GM18861 (cell line): ENCODE data around the gene NBPF1.
"Not testable (repeated sequence)": the region's sequence is repeated elsewhere in the genome, so short reads cannot be mapped to it uniquely, and the experiment has no call there.

Experiments
- ATAC-seq: cut with Tn5 transposase; IDR thresholded peaks from one replicate; pipeline ENCODE4 v1.9.1; 2021; ENCODE audit not compliant: unreplicated experiment

Gene NBPF1

DNA sequence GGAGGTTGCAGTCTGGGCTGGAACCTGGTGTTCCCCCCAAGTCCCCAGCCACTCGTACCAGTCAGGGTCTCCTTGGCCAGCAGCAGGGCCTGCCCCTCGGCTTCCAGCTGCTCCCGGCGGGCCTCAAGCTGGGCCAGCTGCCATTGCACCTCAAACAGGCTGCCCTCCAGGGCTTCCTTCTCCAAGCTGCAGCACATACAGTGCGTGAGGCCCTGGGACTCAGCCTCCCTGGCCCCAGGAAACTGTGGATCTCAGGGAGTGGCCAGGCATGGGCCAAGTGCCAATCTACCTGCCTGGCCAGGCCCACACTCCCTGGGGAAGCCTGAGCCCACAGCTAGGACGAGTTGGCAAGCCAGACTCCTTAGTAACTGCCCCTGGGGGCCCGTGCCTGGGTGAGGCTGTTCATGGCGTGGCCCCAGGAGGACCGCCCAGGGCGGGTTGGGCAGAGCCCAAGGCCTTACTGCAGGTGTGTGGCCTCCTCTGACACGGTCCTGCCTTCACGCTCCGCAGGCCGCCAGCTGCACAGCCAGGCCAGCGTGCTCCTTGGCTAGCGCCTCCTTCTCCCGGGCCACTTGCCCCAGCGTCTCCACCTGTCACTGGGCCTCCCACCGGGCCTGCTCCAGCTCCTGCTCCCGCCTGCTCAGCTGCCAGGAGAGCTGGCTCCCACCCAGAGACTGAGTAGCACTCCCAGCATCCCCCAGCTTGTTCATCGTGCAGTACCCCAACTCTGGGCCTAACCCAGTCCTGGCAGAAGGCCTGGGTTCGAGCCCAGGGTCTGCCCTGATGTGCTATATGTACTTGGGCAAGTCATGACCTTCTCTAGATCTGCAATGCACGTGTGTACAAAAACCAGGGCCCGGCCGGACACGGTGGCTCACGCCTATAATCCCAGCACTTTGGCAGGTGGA is 10.7 kb upstream of the NBPF1 start:
- not testable (repeated sequence) for ATAC-seq

DNA sequence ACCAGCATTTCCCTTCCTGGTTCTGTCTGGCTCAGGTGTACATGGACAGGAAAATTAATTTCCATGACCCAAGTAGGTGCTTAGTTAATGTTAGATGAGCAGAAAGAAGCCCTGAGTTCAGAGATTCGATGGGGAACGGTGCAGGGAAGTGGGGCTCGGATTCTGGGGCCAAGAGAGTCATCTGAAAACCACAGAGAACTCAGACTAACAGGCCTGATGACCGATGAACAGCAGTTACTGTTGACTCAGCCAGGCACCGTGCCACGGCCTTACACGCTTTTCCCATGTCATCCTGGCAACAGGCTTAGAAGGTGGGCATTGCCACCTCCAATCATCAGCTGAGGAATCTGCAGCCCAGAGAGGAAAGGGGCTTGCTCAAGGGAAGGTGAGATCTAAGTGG is 10.0 kb upstream of the NBPF1 start:
- not testable (repeated sequence) for ATAC-seq

- not testable (repeated sequence) for ATAC-seq
Observed at GRCh38 chr1:16621681-16622315, 8.4 kb upstream of the NBPF1 start.

DNA sequence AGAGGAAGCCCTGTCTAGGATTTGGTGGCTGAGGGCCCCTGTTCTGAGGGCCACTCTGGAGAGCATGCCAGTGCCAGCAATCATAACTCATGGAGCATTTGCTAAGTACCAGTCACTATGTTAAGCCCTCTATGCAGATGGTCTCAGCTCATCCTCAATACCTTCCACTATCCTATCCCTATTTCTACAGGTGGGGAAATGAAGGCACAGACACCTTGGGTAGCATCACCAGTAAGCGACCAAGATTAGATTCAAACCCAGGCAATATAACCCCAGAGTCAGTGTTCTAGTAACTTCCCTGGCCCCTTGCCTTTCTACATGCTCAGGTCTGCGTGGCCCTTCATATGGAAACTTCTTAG is 7.9 kb upstream of the NBPF1 start:
- ATAC-seq = no peak

- ATAC-seq = not testable (repeated sequence)
Observed at GRCh38 chr1:16619803-16620501, 6.6 kb upstream of the NBPF1 start.

DNA sequence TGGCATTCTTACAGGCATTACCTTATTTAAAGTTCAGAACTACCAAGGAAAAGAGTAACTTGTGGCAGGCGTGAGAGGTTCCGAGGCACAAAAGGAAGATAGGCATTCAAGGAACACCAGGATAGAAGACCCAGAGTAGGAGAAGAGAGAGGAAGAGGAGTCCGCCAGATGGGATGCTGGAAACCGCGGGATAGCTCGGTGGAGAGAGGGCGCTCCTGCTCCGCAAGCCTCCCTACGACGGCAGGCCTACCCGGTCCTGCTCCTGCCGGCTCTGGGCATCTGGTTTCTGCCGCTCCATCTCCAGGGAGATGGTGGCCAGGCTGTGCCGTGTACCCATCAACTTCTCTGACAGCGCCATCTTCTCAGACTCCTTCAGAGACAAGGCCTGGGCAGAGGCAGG is 5.4 kb upstream of the NBPF1 start:
- ATAC-seq = no peak

GRCh38 chr1:16617778-16618580 is 4.6 kb upstream of the NBPF1 start:
- no peak for ATAC-seq

DNA sequence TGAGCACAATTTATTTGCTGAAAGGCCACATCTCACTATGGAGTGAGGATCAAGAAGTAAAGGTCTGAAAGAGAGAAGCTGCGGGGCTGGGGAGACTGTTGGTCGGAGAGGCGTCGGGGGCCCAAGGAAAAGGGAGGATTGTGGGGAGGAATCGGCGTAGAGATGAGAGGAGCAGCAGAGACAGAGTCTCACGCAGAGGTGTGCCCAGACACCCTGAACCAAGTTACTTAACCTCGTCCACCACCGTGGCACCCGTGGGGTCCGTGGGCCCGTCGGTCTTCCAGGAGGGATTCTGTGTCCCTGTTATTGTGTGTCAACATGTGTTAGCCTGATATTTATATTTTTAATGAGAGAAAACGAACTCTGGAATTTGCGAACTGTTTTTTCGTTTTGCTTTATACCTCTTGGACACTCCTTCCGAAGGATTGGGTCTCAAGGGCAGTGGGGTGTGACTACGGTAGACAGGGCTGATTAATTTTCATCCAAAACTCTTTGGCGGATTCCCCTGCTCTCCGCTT is 3.8 kb upstream of the NBPF1 start:
- no peak for ATAC-seq

DNA sequence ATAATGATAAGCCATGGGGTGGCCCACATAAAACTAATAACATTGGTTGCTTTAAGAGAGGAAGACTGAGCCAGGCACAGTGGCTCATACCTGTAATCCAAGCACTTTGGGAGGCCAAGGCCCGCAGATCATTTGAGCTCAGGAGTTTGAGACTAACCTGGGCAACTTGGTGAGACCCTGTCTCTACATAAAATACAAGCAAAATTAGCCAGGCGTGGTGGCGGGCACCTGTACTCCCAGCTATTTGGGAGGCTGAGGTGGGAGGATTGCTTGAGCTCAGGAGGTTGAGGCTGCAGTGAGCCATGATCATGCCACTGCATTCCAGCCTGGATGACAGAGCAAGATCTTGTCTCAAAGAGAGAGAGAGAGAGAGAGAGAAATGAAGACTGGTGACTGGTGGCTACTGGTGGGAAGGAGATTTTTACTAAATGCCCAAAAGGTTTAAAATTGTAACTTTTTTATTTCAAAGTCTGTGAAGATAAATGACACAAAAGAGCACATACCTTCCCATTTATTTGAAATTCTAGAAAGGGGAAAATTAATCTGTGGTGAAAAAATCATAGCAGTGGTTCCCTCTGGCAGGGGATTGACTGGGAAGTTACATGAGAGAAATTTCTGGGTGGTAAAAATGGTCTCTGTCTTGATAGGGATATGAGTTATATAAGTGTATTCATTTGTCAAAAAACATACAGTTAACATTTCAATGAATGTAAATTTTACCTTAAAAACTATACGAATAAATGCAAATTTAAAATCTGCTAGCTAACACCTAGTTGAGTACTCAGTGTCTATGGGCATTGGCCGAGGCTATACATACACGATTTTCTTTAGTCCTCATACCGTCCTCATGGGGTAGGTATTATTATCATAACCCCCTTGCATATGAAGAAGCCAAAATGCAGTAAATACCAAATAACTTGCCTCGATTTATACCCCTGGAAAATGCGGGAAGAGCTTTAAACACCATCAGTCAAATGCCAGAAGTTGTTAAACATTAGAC is 2.2 kb upstream of the NBPF1 start:
- no peak for ATAC-seq

GRCh38 chr1:16614361-16615252 is 1.2 kb upstream of the NBPF1 start:
- no peak for ATAC-seq

DNA sequence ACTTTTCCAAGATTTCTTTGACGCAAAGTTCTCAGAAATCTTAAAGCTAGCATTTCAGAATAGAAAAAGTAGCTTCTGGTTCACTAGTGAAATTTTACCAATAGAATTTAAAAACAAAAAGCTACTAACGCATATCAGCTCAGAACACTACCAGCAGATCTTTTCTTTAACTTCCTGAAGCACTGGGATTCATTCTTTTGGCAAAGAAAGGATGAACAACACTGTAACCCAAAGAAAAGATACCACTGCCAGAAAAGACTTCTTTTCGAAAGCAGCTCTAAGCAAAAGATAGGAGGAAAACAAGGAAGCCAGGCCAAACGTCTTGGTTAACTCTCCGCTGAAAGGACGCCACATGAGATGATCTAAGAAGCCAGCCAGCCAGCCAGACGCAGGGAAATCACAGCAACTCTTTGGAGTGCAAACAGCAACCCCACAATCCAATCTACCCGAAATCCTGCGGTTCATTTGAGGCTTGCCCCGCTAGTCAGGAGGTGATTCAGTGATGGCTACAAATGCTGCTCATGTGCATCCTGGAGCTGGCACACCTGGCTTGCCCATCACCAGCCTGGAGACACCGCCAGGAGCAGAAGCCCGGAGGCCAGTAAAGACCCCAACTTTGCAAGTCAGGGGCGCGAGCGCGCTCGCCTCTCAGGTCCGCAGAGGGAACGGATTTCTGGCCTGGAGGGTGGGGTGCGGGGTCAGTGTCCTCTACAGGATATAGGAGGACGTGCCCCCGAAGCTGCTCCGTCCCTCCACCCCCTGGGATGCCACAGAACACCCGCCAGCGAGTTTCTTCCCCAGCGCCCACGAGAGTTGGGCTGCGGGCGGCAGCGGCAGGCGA is 812 bp downstream of the NBPF1 start:
- no peak for ATAC-seq

DNA sequence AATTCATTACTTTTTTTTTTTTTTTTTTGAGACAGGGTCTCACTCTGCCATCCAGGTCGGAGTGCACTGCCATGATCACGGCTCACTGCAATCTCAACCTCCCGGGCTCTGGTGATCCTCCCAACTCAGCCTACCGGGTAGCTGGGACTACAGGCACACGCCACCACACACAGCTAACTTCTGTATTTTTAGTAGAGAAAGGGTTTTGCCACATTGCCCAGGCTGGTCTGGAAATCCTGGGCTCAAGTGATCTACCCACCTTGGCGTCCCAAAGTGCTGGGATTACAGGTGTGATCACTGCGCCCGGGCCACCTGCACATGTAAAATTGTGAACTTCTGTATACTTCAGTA is 1.4 kb downstream of the NBPF1 start:
- ATAC-seq = not testable (repeated sequence)

DNA sequence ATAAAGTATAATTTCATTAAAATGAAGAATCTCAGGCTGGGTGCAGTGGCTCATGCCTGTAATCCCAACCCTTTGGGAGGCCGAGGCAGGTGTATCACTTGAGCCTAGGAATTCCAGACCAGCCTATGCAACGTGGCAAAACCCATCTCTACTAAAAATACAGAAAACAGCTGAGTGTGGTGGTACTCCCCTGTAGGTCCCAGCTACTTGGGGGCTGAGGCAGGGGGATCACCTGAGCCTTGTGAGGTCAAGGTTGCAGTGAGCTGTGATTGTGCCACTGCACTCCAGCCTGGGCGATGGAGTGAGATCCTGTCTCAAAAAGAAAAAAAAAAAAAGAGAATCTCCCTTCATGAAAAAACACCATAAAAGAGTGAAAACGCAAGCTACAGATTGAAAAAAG is 2.2 kb downstream of the NBPF1 start:
- ATAC-seq = not testable (repeated sequence)

- not testable (repeated sequence) for ATAC-seq
Observed at GRCh38 chr1:16610553-16610952, 2.8 kb downstream of the NBPF1 start.

DNA sequence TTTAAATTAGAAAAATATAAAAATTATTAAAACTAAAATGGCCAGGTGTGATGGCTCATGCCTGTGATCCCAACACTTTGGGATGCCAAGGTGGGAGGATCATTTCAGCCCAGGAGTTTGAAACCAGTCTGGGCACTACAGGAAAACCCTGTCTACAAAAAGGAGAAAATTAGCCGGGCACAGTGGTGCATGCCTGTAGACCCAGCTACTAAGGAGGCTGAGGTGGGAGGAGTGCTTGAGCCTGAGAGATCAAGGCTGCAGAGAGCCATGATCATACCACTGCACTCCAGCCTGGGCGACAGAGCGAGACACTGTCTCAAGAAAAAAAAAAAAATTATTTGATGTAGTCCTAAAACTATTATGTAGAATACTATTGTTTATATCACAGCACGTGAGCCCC is 3.6 kb downstream of the NBPF1 start:
- ATAC-seq = not testable (repeated sequence)

DNA sequence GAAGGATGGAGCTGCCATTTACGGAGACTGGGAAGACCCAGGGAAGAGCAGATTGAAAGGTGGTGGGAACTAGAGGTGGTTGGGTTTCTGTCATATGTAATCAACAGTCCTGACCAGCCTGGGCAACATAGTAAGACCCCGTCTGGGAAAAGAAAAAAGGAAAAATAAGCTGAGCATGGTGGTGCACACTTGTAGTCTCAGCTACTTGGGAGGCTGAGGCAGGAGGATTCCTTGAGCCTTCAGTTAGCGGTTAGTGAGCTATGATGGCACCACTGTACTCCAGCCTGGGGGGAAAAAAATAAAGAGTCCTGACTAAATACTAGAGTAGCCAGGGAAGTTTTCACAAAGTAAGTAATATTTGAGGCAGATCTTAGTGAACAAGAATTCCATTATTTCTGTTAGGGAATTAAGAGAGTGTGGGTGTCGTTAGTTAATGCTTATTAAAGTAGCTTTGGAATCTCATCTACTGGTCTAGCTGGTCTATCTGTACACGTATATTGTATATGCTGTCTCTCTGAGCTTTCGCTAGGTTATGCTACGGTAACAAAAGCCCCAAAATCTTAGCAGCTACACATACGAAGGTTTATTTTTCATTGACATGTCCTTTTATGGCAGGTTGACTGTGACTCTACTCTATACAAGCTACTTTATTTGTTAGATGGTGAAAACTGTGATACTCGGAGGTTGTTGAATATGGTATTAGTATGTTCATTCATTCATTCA is 4.4 kb downstream of the NBPF1 start:
- no peak for ATAC-seq
